Osteoblast (primary cell): ENCODE measurements around the gene TMEM63C. TPM values are rescaled to one million over a fixed set of nuclear protein-coding genes. Genes with fewer than 3 reads are reported as not detected.

Experiments
- DNase-seq: peaks from one replicate; pipeline ENCODE4 v3.0.0; 2011; ENCODE audit warnings: low spot score, mixed read lengths; ENCODE audit not compliant: insufficient read length; ENCODE audit errors: missing footprints
- H2AFZ ChIP-seq: 2 replicates; pipeline ENCODE4 v1.6.0; 2011; ENCODE audit warnings: mild to moderate bottlenecking, low read length
- H3K27ac ChIP-seq: 2 replicates; pipeline ENCODE4 v1.5.1; 2011; ENCODE audit warnings: mild to moderate bottlenecking, low read depth, low read length, moderate library complexity
- H3K27me3 ChIP-seq: 2 replicates; pipeline ENCODE4 v1.6.0; 2012; ENCODE audit warnings: mild to moderate bottlenecking, control low read depth, inconsistent platforms, low read length, moderate library complexity; ENCODE audit not compliant: insufficient read depth
- H3K36me3 ChIP-seq: 2 replicates; pipeline ENCODE4 v1.5.1; 2011; ENCODE audit warnings: mild to moderate bottlenecking, low read length, control low read depth, moderate library complexity; ENCODE audit not compliant: insufficient read depth
- H3K4me1 ChIP-seq: 2 replicates; pipeline ENCODE4 v1.5.1; 2011; ENCODE audit warnings: mild to moderate bottlenecking, low read length, control low read depth, moderate library complexity; ENCODE audit not compliant: insufficient read depth
- H3K4me2 ChIP-seq: 2 replicates; pipeline ENCODE4 v1.6.0; 2011; ENCODE audit warnings: mild to moderate bottlenecking, low read length; ENCODE audit not compliant: insufficient read depth
- H3K4me3 ChIP-seq: fragments of 200-600 bp; sonication (generic); 3 replicates; pipeline ENCODE4 v1.5.1; 2012; ENCODE audit warnings: mild to moderate bottlenecking, low read length, inconsistent platforms; ENCODE audit not compliant: insufficient read depth
- H3K79me2 ChIP-seq: 2 replicates; pipeline ENCODE4 v1.6.0; 2012; ENCODE audit warnings: mild to moderate bottlenecking, low read length, control low read depth, inconsistent platforms; ENCODE audit not compliant: insufficient read depth
- H3K9me3 ChIP-seq: 2 replicates; pipeline ENCODE4 v1.5.1; 2011; ENCODE audit warnings: low read depth, low read length, control low read depth
- H4K20me1 ChIP-seq: 2 replicates; pipeline ENCODE4 v1.6.0; 2012; ENCODE audit warnings: mild to moderate bottlenecking, low read length, control low read depth; ENCODE audit not compliant: insufficient read depth
- CTCF ChIP-seq: IDR thresholded peaks from 2 replicates; pipeline ENCODE4 v1.5.1; 2011; ENCODE audit warnings: mild to moderate bottlenecking, low read depth, low read length, moderate library complexity; ENCODE audit errors: extremely low read depth
- total RNA-seq: library from RNA; depleted of rRNA; stranded (reverse); fragments of >200 nt; gene quantifications from 2 replicates; pipeline ENCODE4 v1.2.3, GENCODE V29; 2012

TMEM63C gene
- total RNA-seq, 1 donor: 0.72 TPM

GRCh38 chr14:77178656-77179055 is 2.9 kb upstream of the TMEM63C start:
- Histone ChIP-seq H3K27me3 (peaks cover 21% of the 10 kb centered on the region), H3K36me3 (no peaks in the 10 kb centered on the region), H3K4me2 (no peak overlapping the region), H3K27ac (no peak overlapping the region), H4K20me1 (no peaks in the 10 kb centered on the region), H2AFZ (no peak overlapping the region), H3K79me2 (no peaks in the 10 kb centered on the region), H3K9me3 (no peaks in the 10 kb centered on the region), H3K4me1 (peaks cover 4% of the 10 kb centered on the region), H3K4me3 (no peak overlapping the region)
- no peak for TF ChIP-seq CTCF
- no peak for DNase-seq

DNA sequence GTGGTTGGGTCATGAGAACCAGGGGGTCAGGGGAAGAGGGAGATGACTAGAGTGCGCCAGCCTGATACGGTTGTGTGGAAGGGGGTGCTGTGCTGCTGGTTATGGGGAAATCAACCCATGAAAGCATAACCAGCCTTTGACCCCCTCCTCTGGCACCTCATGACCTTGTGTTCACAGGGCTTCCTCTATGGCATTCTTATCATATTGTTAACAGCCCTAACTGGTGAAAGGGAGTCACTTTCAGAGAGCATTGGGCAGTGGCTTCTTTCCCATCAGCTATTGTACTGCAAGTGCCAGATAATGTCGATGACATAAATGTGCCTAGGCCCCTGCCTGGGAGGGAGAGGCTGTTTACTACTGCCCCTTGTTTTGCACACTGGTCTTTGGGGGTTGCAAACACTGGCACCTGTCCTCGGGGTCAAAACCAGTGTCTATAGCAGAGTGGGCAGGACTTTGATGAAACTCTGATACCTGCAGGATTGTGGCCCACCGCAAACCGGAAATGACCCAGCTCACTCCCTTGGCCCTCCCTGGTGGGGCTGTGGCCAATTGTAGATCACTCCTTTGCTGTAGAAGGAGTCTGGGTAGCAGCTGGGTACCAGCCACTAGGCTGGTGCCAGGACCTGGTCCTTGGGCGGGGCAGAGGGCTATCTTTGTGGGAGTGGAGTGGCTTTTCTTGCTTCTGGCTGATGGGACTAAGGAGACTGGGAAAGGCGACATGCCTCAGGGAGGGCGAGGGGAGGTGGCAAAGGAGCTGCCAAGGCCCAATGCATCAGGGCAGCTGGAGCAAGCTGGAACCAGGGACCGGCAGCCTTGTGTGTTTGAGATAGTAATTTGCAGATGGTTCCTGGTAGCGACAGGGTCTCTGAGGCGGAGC is 634 bp upstream of the TMEM63C start:
- no peaks in the 10 kb centered on the region for H3K36me3 ChIP-seq
- DNase-seq: no peak
- H3K27ac ChIP-seq: no peak overlapping the region
- H3K9me3 ChIP-seq: no peaks in the 10 kb centered on the region
- H3K4me1 ChIP-seq: no peaks in the 10 kb centered on the region
- H2AFZ ChIP-seq: no peak overlapping the region
- peaks cover 21% of the 10 kb centered on the region for H3K27me3 ChIP-seq
- no peak for TF ChIP-seq CTCF
- no peaks in the 10 kb centered on the region for H4K20me1 ChIP-seq
- H3K4me2 ChIP-seq: no peak overlapping the region
- no peak overlapping the region for H3K4me3 ChIP-seq
- no peaks in the 10 kb centered on the region for H3K79me2 ChIP-seq

- no peaks in the 10 kb centered on the region for H3K79me2 ChIP-seq
- DNase-seq: no peak
- H2AFZ ChIP-seq: no peak overlapping the region
- no peaks in the 10 kb centered on the region for H4K20me1 ChIP-seq
- H3K27me3 ChIP-seq: peaks cover 25% of the 10 kb centered on the region
- TF ChIP-seq CTCF: no peak
- no peaks in the 10 kb centered on the region for H3K4me1 ChIP-seq
- H3K4me3 ChIP-seq: no peak overlapping the region
- H3K36me3 ChIP-seq: no peaks in the 10 kb centered on the region
- no peak overlapping the region for H3K4me2 ChIP-seq
- H3K9me3 ChIP-seq: no peaks in the 10 kb centered on the region
- H3K27ac ChIP-seq: no peak overlapping the region
Observed at GRCh38 chr14:77183896-77184295, 2.3 kb downstream of the TMEM63C start.

- H3K79me2 ChIP-seq: no peaks in the 10 kb centered on the region
- H2AFZ ChIP-seq: no peak overlapping the region
- no peaks in the 10 kb centered on the region for H4K20me1 ChIP-seq
- peaks cover 25% of the 10 kb centered on the region for H3K27me3 ChIP-seq
- no peak overlapping the region for H3K27ac ChIP-seq
- no peaks in the 10 kb centered on the region for H3K36me3 ChIP-seq
- no peaks in the 10 kb centered on the region for H3K9me3 ChIP-seq
- DNase-seq: no peak
- no peak overlapping the region for H3K4me2 ChIP-seq
- no peaks in the 10 kb centered on the region for H3K4me1 ChIP-seq
- TF ChIP-seq CTCF: no peak
- H3K4me3 ChIP-seq: no peak overlapping the region
Observed at GRCh38 chr14:77184396-77185092, 2.9 kb downstream of the TMEM63C start.
